ENCODE data around the gene FAM43B. TPM values are rescaled to one million over a fixed set of nuclear protein-coding genes. Genes with fewer than 3 reads are reported as not detected.

The FAM43B gene
- total RNA-seq, 2 donors from 2014 or later: 0.13 to 0.29 TPM

GRCh38 chr1:20574686-20575540 lies 22.5 kb downstream of the FAM43B start:
- no peaks in the 10 kb centered on the region for H3K9me3 Mint-ChIP-seq
- no peak overlapping the region for H3K4me3 Mint-ChIP-seq
- H3K9ac ChIP-seq (ENCODE audit: extremely low read depth, low read length, poor library complexity, severe bottlenecking): no peak overlapping the region
- no peaks in the 10 kb centered on the region for H3K36me3 Mint-ChIP-seq (ENCODE audit: low read depth)
- DNase-seq: peak; percentile 99
- no peaks in the 10 kb centered on the region for H3K4me1 ChIP-seq (ENCODE audit: control insufficient read depth, insufficient read depth, low read length)
- peak; percentile 95 for TF ChIP-seq CTCF (conservative IDR thresholded peaks at IDR 0.05)
- H3K27me3 Mint-ChIP-seq (ENCODE audit: insufficient read depth): peaks cover 34% of the 10 kb centered on the region
- no peak overlapping the region for H3K4me3 ChIP-seq (ENCODE audit: low read length)
- no peaks in the 10 kb centered on the region for H3K36me3 ChIP-seq (ENCODE audit: control insufficient read depth, insufficient read depth, low read length)
- peaks cover 35% of the 10 kb centered on the region for H3K27me3 ChIP-seq (ENCODE audit: control insufficient read depth, insufficient read depth, low read length, poor library complexity, severe bottlenecking)
- peaks cover 6% of the 10 kb centered on the region for H3K9me3 ChIP-seq (ENCODE audit: control insufficient read depth, low read length)
- WGBS, 2 experiments (ENCODE audit: insufficient coverage in 1 of 2, insufficient read length in 1 of 2): 20 to 39% methylated on average over 12 to 18 of the region's 18 CpGs
- H3K4me1 Mint-ChIP-seq: no peaks in the 10 kb centered on the region
- H3K27ac ChIP-seq (ENCODE audit: low read depth, low read length): no peak overlapping the region
- H3K27ac Mint-ChIP-seq: no peak overlapping the region

- no peak for DNase-seq
- no peaks in the 10 kb centered on the region for H3K36me3 Mint-ChIP-seq (ENCODE audit: low read depth)
- TF ChIP-seq CTCF (conservative IDR thresholded peaks at IDR 0.05): no peak
- Histone ChIP-seq H3K4me3 (ENCODE audit: low read length) (no peak overlapping the region), H3K9me3 (ENCODE audit: control insufficient read depth, low read length) (peaks cover 6% of the 10 kb centered on the region), H3K36me3 (ENCODE audit: control insufficient read depth, insufficient read depth, low read length) (no peaks in the 10 kb centered on the region), H3K9ac (ENCODE audit: extremely low read depth, low read length, poor library complexity, severe bottlenecking) (no peak overlapping the region), H3K27ac (ENCODE audit: low read depth, low read length) (no peak overlapping the region), H3K27me3 (ENCODE audit: control insufficient read depth, insufficient read depth, low read length, poor library complexity, severe bottlenecking) (peaks cover 35% of the 10 kb centered on the region), H3K4me1 (ENCODE audit: control insufficient read depth, insufficient read depth, low read length) (no peaks in the 10 kb centered on the region)
- H3K9me3 Mint-ChIP-seq: no peaks in the 10 kb centered on the region
- WGBS, 2 experiments (ENCODE audit: insufficient coverage in 1 of 2, insufficient read length in 1 of 2): 82 to 87% methylated on average over 3 to 9 of the region's 10 CpGs
- no peak overlapping the region for H3K27ac Mint-ChIP-seq
- no peaks in the 10 kb centered on the region for H3K4me1 Mint-ChIP-seq
- H3K27me3 Mint-ChIP-seq (ENCODE audit: insufficient read depth): peaks cover 34% of the 10 kb centered on the region
- no peak overlapping the region for H3K4me3 Mint-ChIP-seq
Measured at GRCh38 chr1:20575541-20576336, 23.4 kb downstream of the FAM43B start.

GRCh38 chr1:20578062-20578461 lies 25.7 kb downstream of the FAM43B start:
- Histone ChIP-seq H3K4me3 (ENCODE audit: low read length) (no peak overlapping the region), H3K4me1 (ENCODE audit: control insufficient read depth, insufficient read depth, low read length) (no peaks in the 10 kb centered on the region), H3K36me3 (ENCODE audit: control insufficient read depth, insufficient read depth, low read length) (no peaks in the 10 kb centered on the region), H3K27me3 (ENCODE audit: control insufficient read depth, insufficient read depth, low read length, poor library complexity, severe bottlenecking) (peaks cover 20% of the 10 kb centered on the region), H3K27ac (ENCODE audit: low read depth, low read length) (no peak overlapping the region), H3K9me3 (ENCODE audit: control insufficient read depth, low read length) (no peaks in the 10 kb centered on the region), H3K9ac (ENCODE audit: extremely low read depth, low read length, poor library complexity, severe bottlenecking) (no peak overlapping the region)
- Mint-ChIP-seq H3K9me3 (no peaks in the 10 kb centered on the region), H3K4me1 (no peaks in the 10 kb centered on the region), H3K4me3 (no peak overlapping the region), H3K27ac (no peak overlapping the region), H3K36me3 (ENCODE audit: low read depth) (no peaks in the 10 kb centered on the region), H3K27me3 (ENCODE audit: insufficient read depth) (peaks cover 20% of the 10 kb centered on the region)
- 97% methylated on average over 2 of the region's 3 CpGs; no CpG with 5 or more reads in 1 of the 2 experiments for WGBS, 2 experiments (ENCODE audit: insufficient coverage in 1 of 2, insufficient read length in 1 of 2)
- no peak for TF ChIP-seq CTCF (conservative IDR thresholded peaks at IDR 0.05)
- no peak for DNase-seq

Data from endodermal cell (in vitro differentiated cells).